Prostate gland (tissue), 2 donors: Measurements from ENCODE around the gene C16orf86.

Experiments used
- POLR2A ChIP-seq: fragments of 450-650 bp; IDR thresholded peaks from one replicate; pipeline ENCODE4 v1.6.1; 2016; ENCODE audit warnings: antibody characterized with exemption, mild to moderate bottlenecking
- POLR2AphosphoS5 ChIP-seq: sonication (generic); formaldehyde crosslinking; IDR thresholded peaks from one replicate; pipeline ENCODE4 v1.6.1; 2017; ENCODE audit warnings: antibody characterized with exemption
- TF ChIP-seq, protein P1 (sequence below), 4 experiments: fragments of 200-600 bp in 2 of 4; fragments of 450-650 bp in 2 of 4; sonication (generic) in 2 of 4; IDR thresholded peaks; 1 replicate in 3 of 4; 2 replicates in 1 of 4; pipeline ENCODE4 v1.5.1; 2016 to 2019; ENCODE audit warnings: antibody characterized with exemption in 4 of 4, mild to moderate bottlenecking in 2 of 4, moderate library complexity in 2 of 4

DNA sequence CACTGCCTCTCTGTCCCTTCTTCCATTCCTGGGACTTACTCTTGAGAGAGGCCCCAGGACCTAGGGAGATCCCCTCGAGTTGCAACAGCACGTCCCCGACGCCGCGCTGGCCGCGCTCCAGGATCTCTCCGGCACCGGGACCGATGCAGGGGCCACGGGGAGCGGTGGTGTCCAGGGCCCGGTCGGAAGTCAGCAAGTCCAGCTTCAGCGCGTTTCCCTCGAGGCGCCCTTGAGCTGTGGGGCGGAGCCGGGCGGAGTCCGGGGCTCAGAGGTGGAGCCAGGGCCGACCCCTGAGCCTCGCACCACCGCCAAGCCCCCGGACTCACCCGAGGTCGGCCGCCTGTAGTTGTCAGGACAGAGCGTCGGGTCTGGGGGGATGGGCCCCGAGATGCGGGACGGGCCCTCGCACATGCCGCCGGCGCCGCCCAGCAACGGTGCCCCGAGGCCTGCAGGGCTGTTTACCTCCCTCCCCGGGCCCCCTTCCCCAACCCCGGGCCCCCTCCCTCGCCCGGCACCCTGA is 522 bp upstream of the C16orf86 start:
- TF ChIP-seq, protein P1, sequence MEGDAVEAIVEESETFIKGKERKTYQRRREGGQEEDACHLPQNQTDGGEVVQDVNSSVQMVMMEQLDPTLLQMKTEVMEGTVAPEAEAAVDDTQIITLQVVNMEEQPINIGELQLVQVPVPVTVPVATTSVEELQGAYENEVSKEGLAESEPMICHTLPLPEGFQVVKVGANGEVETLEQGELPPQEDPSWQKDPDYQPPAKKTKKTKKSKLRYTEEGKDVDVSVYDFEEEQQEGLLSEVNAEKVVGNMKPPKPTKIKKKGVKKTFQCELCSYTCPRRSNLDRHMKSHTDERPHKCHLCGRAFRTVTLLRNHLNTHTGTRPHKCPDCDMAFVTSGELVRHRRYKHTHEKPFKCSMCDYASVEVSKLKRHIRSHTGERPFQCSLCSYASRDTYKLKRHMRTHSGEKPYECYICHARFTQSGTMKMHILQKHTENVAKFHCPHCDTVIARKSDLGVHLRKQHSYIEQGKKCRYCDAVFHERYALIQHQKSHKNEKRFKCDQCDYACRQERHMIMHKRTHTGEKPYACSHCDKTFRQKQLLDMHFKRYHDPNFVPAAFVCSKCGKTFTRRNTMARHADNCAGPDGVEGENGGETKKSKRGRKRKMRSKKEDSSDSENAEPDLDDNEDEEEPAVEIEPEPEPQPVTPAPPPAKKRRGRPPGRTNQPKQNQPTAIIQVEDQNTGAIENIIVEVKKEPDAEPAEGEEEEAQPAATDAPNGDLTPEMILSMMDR (IDR thresholded peaks at IDR 0.05) = no peak
- no peak for TF ChIP-seq POLR2AphosphoS5
- TF ChIP-seq POLR2A = no peak
